OCI-LY3 (cell line): ENCODE measurements around the gene SCN1B.

Experiments
- EZH2phosphoT487 ChIP-seq: fragments of 200-600 bp; shearing (Covaris generic); IDR thresholded peaks from 2 replicates; pipeline ENCODE4 v1.6.1; 2018; ENCODE audit warnings: antibody characterized with exemption, mixed run types, low read depth
- TF ChIP-seq, protein P1 (sequence below): fragments of 200-600, 300-600 bp; sonication (generic); IDR thresholded peaks from 2 replicates; pipeline ENCODE4 v1.5.1; 2014; ENCODE audit warnings: antibody characterized with exemption, low read length, low read depth

DNA sequence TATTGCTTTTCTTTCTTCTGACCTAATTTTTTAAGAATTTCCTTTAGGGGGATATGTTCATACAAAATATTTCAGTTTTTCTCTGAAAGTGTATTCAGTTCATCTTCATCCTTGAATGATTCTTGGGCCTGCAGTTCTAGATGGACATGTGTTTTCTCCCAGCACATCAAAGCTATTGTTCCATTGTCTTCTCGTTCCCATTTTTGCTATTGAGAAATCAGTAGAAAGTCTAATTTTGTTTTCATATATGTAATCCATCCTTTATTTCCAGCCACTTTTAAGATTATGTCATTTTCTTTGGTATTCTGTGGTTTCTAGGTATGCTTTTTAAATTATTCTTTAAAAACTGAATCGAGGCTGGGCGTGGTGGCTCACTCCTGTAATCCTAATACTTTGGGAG is 46.0 kb upstream of the SCN1B start:
- TF ChIP-seq, protein P1, sequence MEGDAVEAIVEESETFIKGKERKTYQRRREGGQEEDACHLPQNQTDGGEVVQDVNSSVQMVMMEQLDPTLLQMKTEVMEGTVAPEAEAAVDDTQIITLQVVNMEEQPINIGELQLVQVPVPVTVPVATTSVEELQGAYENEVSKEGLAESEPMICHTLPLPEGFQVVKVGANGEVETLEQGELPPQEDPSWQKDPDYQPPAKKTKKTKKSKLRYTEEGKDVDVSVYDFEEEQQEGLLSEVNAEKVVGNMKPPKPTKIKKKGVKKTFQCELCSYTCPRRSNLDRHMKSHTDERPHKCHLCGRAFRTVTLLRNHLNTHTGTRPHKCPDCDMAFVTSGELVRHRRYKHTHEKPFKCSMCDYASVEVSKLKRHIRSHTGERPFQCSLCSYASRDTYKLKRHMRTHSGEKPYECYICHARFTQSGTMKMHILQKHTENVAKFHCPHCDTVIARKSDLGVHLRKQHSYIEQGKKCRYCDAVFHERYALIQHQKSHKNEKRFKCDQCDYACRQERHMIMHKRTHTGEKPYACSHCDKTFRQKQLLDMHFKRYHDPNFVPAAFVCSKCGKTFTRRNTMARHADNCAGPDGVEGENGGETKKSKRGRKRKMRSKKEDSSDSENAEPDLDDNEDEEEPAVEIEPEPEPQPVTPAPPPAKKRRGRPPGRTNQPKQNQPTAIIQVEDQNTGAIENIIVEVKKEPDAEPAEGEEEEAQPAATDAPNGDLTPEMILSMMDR = no peak
- TF ChIP-seq EZH2phosphoT487 = no peak
